Fibroblast of skin of right quadriceps (primary cell): ENCODE measurements around the gene ATG2A.

Experiments
- DNase-seq: peaks from one replicate; pipeline ENCODE4 v3.0.0-alpha.2; 2013

ATG2A gene

GRCh38 chr11:64900774-64901173, 16.2 kb downstream of the ATG2A start:
- DNase-seq, result no peak

- DNase-seq, result no peak
Observed at GRCh38 chr11:64900263-64900678, 16.7 kb downstream of the ATG2A start.

- no peak for DNase-seq
Observed at GRCh38 chr11:64898541-64898940, 18.5 kb downstream of the ATG2A start.

GRCh38 chr11:64898076-64898445, 18.9 kb downstream of the ATG2A start:
- DNase-seq, result no peak

- DNase-seq, result no peak
Observed at GRCh38 chr11:64897381-64898075, 19.5 kb downstream of the ATG2A start.

GRCh38 chr11:64896448-64897022, 20.5 kb downstream of the ATG2A start:
- DNase-seq, result no peak

- no peak for DNase-seq
Observed at GRCh38 chr11:64894812-64895452, 22.1 kb downstream of the ATG2A start.

- DNase-seq, result peak; percentile 53
Observed at GRCh38 chr11:64894070-64894811, 22.8 kb downstream of the ATG2A start.

- DNase-seq, result no peak
Observed at GRCh38 chr11:64893194-64894069, 23.6 kb downstream of the ATG2A start.

GRCh38 chr11:64892838-64893193, 24.2 kb downstream of the ATG2A start:
- DNase-seq, result no peak

GRCh38 chr11:64892411-64892831, 24.6 kb downstream of the ATG2A start:
- DNase-seq, result no peak

GRCh38 chr11:64891880-64892279, 25.1 kb downstream of the ATG2A start:
- no peak for DNase-seq

GRCh38 chr11:64891215-64891848, 25.7 kb downstream of the ATG2A start:
- DNase-seq, result no peak

- no peak for DNase-seq
Observed at GRCh38 chr11:64890522-64890939, 26.5 kb downstream of the ATG2A start.

- DNase-seq, result no peak
Observed at GRCh38 chr11:64888729-64889511, 28.1 kb downstream of the ATG2A start.

GRCh38 chr11:64888406-64888728, 28.6 kb downstream of the ATG2A start:
- no peak for DNase-seq

- DNase-seq, result peak; percentile 57
Observed at GRCh38 chr11:64887757-64888405, 29.1 kb downstream of the ATG2A start.

- no peak for DNase-seq
Observed at GRCh38 chr11:64887234-64887756, 29.7 kb downstream of the ATG2A start.

GRCh38 chr11:64885367-64886286, 31.4 kb downstream of the ATG2A start:
- DNase-seq, result peak; percentile 55

- DNase-seq, result no peak
Observed at GRCh38 chr11:64884019-64884418, 33.0 kb downstream of the ATG2A start.
